HEK293 (cell line): ENCODE data around the gene SIDT1.

Source experiments
- CTCF ChIA-PET: fragments of 350-600 bp; formaldehyde crosslinking; extraction: SDS; loops from one replicate; lab custom pipeline; 2021; ENCODE audit warnings: antibody characterized with exemption; lab: Yijun Ruan, JAX
- POLR2A ChIA-PET: fragments of 300-600 bp; formaldehyde crosslinking; extraction: SDS; loops from one replicate; lab custom pipeline; 2020; ENCODE audit warnings: antibody characterized with exemption, inconsistent platforms; lab: Yijun Ruan, JAX
- H3K27ac ChIP-seq: fragments of 200-500 bp; sonication (Bioruptor generic); 2 replicates; pipeline ENCODE4 v1.5.1; 2014; ENCODE audit warnings: low read depth, low read length, control low read depth, inconsistent platforms; ENCODE audit errors: extremely low read depth
- H3K36me3 ChIP-seq, 2 experiments: fragments of 200-500 bp in 1 of 2; sonication (Bioruptor generic) in 1 of 2; 1 replicate in 1 of 2; 2 replicates in 1 of 2; pipeline ENCODE4 v1.5.1; 2014 to 2017; ENCODE audit warnings: inconsistent platforms in 2 of 2, low read length in 2 of 2; ENCODE audit not compliant: control insufficient read depth in 2 of 2, insufficient read depth in 1 of 2
- H3K4me1 ChIP-seq: fragments of 200-500 bp; sonication (Bioruptor generic); 2 replicates; pipeline ENCODE4 v1.5.1; 2014; ENCODE audit warnings: mild to moderate bottlenecking, low read length, inconsistent platforms; ENCODE audit not compliant: control insufficient read depth, insufficient read depth
- H3K4me3 ChIP-seq: 2 replicates; pipeline ENCODE4 v1.5.1; 2011; ENCODE audit warnings: low read depth, mild to moderate bottlenecking, control low read depth, low read length, moderate library complexity
- H3K9me3 ChIP-seq: fragments of 200-500 bp; sonication (Bioruptor generic); 2 replicates; pipeline ENCODE4 v1.5.1; 2014; ENCODE audit warnings: low read depth, low read length, inconsistent platforms; ENCODE audit not compliant: control insufficient read depth, insufficient read depth
- AEBP2 ChIP-seq: fragments of 450-650 bp; formaldehyde crosslinking; IDR thresholded peaks from 2 replicates; pipeline ENCODE4 v1.5.1; 2016; ENCODE audit warnings: missing biosample characterization, missing genetic modification characterization, borderline replicate concordance
- BCL11A ChIP-seq: fragments of 450-650 bp; formaldehyde crosslinking; IDR thresholded peaks from 2 replicates; pipeline ENCODE4 v1.5.1; 2016; ENCODE audit warnings: low read depth, missing biosample characterization, missing genetic modification characterization
- BCL11B ChIP-seq: fragments of 450-650 bp; formaldehyde crosslinking; IDR thresholded peaks from 2 replicates; pipeline ENCODE4 v1.5.1; 2016; ENCODE audit warnings: low read depth, missing biosample characterization, missing genetic modification characterization
- HOXA7 ChIP-seq: sonication (generic); formaldehyde crosslinking; IDR thresholded peaks from 2 replicates; pipeline ENCODE4 v1.8.1; 2022; ENCODE audit warnings: missing genetic modification reagents, borderline replicate concordance
- KLF17 ChIP-seq: fragments of 450-650 bp; formaldehyde crosslinking; IDR thresholded peaks from 2 replicates; pipeline ENCODE4 v1.5.1; 2016; ENCODE audit warnings: missing biosample characterization, missing genetic modification characterization
- PRDM1 ChIP-seq: fragments of 450-650 bp; formaldehyde crosslinking; IDR thresholded peaks from 2 replicates; pipeline ENCODE4; 2016; ENCODE audit warnings: missing biosample characterization, missing genetic modification characterization
- PRDM2 ChIP-seq: fragments of 450-650 bp; formaldehyde crosslinking; IDR thresholded peaks from 2 replicates; pipeline ENCODE4 v1.5.1; 2016; ENCODE audit warnings: missing biosample characterization, missing genetic modification characterization, borderline replicate concordance
- ZBTB48 ChIP-seq: fragments of 450-650 bp; formaldehyde crosslinking; IDR thresholded peaks from 2 replicates; pipeline ENCODE4 v1.5.1; 2016; ENCODE audit warnings: missing biosample characterization, missing genetic modification characterization
- ZBTB7A ChIP-seq: fragments of 450-650 bp; formaldehyde crosslinking; IDR thresholded peaks from 2 replicates; pipeline ENCODE4 v1.5.1; 2016; ENCODE audit warnings: low read depth, missing biosample characterization, missing genetic modification characterization
- ZNF121 ChIP-seq: fragments of 450-650 bp; formaldehyde crosslinking; IDR thresholded peaks from 2 replicates; pipeline ENCODE4 v1.5.1; 2016; ENCODE audit warnings: missing biosample characterization, missing genetic modification characterization
- ZNF16 ChIP-seq: fragments of 450-650 bp; formaldehyde crosslinking; IDR thresholded peaks from 2 replicates; pipeline ENCODE4 v1.5.1; 2016; ENCODE audit warnings: low read depth, missing biosample characterization, missing genetic modification characterization
- ZNF26 ChIP-seq: fragments of 450-650 bp; formaldehyde crosslinking; IDR thresholded peaks from 2 replicates; pipeline ENCODE4 v1.5.1; 2016; ENCODE audit warnings: missing biosample characterization, missing genetic modification characterization
- ZNF266 ChIP-seq: fragments of 450-650 bp; formaldehyde crosslinking; IDR thresholded peaks from 2 replicates; pipeline ENCODE4 v1.5.1; 2016; ENCODE audit warnings: missing biosample characterization, missing genetic modification characterization, low read depth
- ZNF341 ChIP-seq: fragments of 450-650 bp; formaldehyde crosslinking; IDR thresholded peaks from 2 replicates; pipeline ENCODE4; 2016; ENCODE audit warnings: low read depth, missing biosample characterization, missing genetic modification characterization
- ZNF510 ChIP-seq: fragments of 450-650 bp; formaldehyde crosslinking; IDR thresholded peaks from 2 replicates; pipeline ENCODE4 v1.5.1; 2018; ENCODE audit warnings: mild to moderate bottlenecking, missing genetic modification characterization, missing biosample characterization; ENCODE audit not compliant: insufficient replicate concordance
- ZNF560 ChIP-seq: fragments of 450-650 bp; formaldehyde crosslinking; IDR thresholded peaks from 2 replicates; pipeline ENCODE4 v1.5.1; 2017; ENCODE audit warnings: missing biosample characterization, missing genetic modification characterization, borderline replicate concordance
- ZNF600 ChIP-seq: fragments of 450-650 bp; formaldehyde crosslinking; IDR thresholded peaks from 2 replicates; pipeline ENCODE4 v1.5.1; 2016; ENCODE audit warnings: missing biosample characterization, missing genetic modification characterization
- ZNF654 ChIP-seq: fragments of 450-650 bp; formaldehyde crosslinking; IDR thresholded peaks from 2 replicates; pipeline ENCODE4 v1.5.1; 2016; ENCODE audit warnings: low read depth, missing biosample characterization, missing genetic modification characterization
- ZNF701 ChIP-seq: fragments of 450-650 bp; formaldehyde crosslinking; IDR thresholded peaks from 2 replicates; pipeline ENCODE4 v1.5.1; 2016; ENCODE audit warnings: missing biosample characterization, missing genetic modification characterization
- ZNF777 ChIP-seq: fragments of 450-650 bp; formaldehyde crosslinking; IDR thresholded peaks from 2 replicates; pipeline ENCODE4 v1.5.1; 2017; ENCODE audit warnings: missing biosample characterization, missing genetic modification characterization, borderline replicate concordance
- ZNF785 ChIP-seq: fragments of 450-650 bp; formaldehyde crosslinking; IDR thresholded peaks from 2 replicates; pipeline ENCODE4 v1.5.1; 2016; ENCODE audit warnings: missing biosample characterization, missing genetic modification characterization
- ZSCAN4 ChIP-seq: fragments of 450-650 bp; formaldehyde crosslinking; IDR thresholded peaks from 2 replicates; pipeline ENCODE4 v1.5.1; 2017; ENCODE audit warnings: missing biosample characterization, missing genetic modification characterization

The SIDT1 gene

GRCh38 chr3:113516115-113516505, 16.2 kb upstream of the SIDT1 start:
- Histone ChIP-seq H3K27ac (no peak overlapping the region), H3K36me3 (no peaks in the 10 kb centered on the region), H3K9me3 (no peaks in the 10 kb centered on the region), H3K4me3 (no peak overlapping the region), H3K4me1 (0 out of 2 replicates have a peak, but pooled peaks cover 2% of the 10 kb centered on the region)
- TF ChIP-seq ZNF16 (tag by site-specific recombination) (no peak), ZNF785 (tag by site-specific recombination) (no peak), BCL11A (tag by site-specific recombination) (no peak), ZNF121 (tag by site-specific recombination) (no peak), ZNF341 (tag by site-specific recombination) (no peak), ZNF701 (tag by site-specific recombination) (no peak), KLF17 (tag by site-specific recombination) (no peak), HOXA7 (CRISPR knock-in tag) (no peak), PRDM1 (tag by site-specific recombination) (no peak), AEBP2 (tag by site-specific recombination) (no peak), ZNF600 (no peak)
- CTCF ChIA-PET = interaction anchor here (0.6 to 1.2 kb wide), 2 partner anchors 23 to 159 kb away, joined by 3 read pairs; no protein-coding TSS in a partner anchor
- POLR2A ChIA-PET = interaction anchor here (0.7 kb wide), 1 partner anchor 62 kb away, joined by 5 read pairs; no protein-coding TSS in a partner anchor

GRCh38 chr3:113521981-113522380, 10.4 kb upstream of the SIDT1 start:
- ChIA-PET POLR2A (no interaction called here), CTCF (no interaction called here)
- H3K4me3 ChIP-seq = no peak overlapping the region
- no peaks in the 10 kb centered on the region for H3K9me3 ChIP-seq
- no peak for TF ChIP-seq PRDM2
- TF ChIP-seq ZNF777 (tag by site-specific recombination) = no peak
- no peak for TF ChIP-seq ZNF26
- TF ChIP-seq ZNF266 (tag by site-specific recombination) = no peak
- TF ChIP-seq ZNF654 (tag by site-specific recombination) = no peak
- no peak for TF ChIP-seq ZNF510 (tag by site-specific recombination)
- TF ChIP-seq ZBTB48 (tag by site-specific recombination) = no peak
- TF ChIP-seq ZNF560 (tag by site-specific recombination) = no peak
- TF ChIP-seq ZSCAN4 (tag by site-specific recombination) = no peak
- no peak for TF ChIP-seq BCL11B (tag by site-specific recombination)
- TF ChIP-seq ZBTB7A (tag by site-specific recombination) = no peak
- TF ChIP-seq, all 188 proteins: peak for 0
- no peak overlapping the region for H3K27ac ChIP-seq
- no peaks in the 10 kb centered on the region for H3K36me3 ChIP-seq
- H3K4me1 ChIP-seq = no peaks in the 10 kb centered on the region
